CD4-positive, alpha-beta T cell treated with Interleukin-10 for 1 hour (primary cell): Measurements from ENCODE around the gene DUSP16.
"Not testable (repeated sequence)": the region's sequence is repeated elsewhere in the genome, so short reads cannot be mapped to it uniquely, and the experiment has no call there.

ENCODE experiments used
- DNase-seq: peaks from one replicate; pipeline ENCODE4 v3.0.0-alpha.2; 2020

The DUSP16 gene, protein sequence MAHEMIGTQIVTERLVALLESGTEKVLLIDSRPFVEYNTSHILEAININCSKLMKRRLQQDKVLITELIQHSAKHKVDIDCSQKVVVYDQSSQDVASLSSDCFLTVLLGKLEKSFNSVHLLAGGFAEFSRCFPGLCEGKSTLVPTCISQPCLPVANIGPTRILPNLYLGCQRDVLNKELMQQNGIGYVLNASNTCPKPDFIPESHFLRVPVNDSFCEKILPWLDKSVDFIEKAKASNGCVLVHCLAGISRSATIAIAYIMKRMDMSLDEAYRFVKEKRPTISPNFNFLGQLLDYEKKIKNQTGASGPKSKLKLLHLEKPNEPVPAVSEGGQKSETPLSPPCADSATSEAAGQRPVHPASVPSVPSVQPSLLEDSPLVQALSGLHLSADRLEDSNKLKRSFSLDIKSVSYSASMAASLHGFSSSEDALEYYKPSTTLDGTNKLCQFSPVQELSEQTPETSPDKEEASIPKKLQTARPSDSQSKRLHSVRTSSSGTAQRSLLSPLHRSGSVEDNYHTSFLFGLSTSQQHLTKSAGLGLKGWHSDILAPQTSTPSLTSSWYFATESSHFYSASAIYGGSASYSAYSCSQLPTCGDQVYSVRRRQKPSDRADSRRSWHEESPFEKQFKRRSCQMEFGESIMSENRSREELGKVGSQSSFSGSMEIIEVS

GRCh38 chr12:12562585-12563261, at the start of gene DUSP16:
Gene DUSP16, minus strand, starts transcription at chr12:12562863. Its CDS starts 41,765 bp downstream, at chr12:12521098.
- DNase-seq: peak; percentile 94

- DNase-seq: peak; percentile 49
These were observed 49.7 kb upstream of the DUSP16 start for GRCh38 chr12:12612358-12612757.

- peak; percentile 89 for DNase-seq
These were observed 49.0 kb upstream of the DUSP16 start, which contains the start of gene CREBL2 for GRCh38 chr12:12611512-12612306. Gene CREBL2, plus strand, starts transcription at chr12:12611876. Its CDS starts 297 bp downstream, at chr12:12612173.

DNA sequence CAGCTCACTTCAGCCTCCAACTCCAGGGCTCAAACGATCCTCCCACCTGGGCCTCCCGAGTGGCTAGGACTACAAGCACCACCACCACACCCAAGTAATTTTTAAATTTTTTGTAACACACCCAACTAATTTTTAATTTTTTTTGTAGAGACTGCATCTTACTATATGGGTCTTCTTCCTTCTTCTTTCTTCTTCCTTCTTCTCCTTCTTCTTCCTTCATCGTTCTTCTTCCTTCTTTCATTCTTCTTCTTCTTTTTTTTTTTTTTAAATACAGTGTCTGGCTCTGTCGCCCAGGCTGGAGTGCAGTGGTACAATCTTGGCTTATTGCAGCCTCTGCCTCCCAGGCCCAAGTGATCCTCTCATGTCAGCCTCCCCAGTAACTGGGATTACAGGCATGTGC, 48.0 kb upstream of the DUSP16 start:
- no peak for DNase-seq

DNA sequence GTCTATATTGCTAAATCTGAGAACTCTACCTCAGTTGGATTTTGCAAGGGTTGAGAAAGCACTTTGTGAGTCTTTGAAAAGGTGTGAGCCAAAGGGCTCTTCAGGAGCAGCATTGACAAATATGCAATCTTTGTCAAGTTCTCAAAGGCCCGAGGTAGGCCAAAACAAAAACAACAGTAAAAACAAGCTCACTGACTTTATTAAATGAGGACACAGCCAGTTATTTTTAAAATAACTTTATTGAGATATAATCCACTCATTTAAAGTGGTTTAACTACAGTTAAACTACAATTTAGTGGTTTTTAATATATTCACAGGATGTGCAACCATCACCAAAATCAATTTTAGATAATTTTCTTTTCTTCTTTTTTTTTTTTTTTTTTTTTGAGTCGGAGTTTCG, 47.0 kb upstream of the DUSP16 start:
- no peak for DNase-seq

- DNase-seq: no peak
These were observed 45.9 kb upstream of the DUSP16 start for GRCh38 chr12:12608557-12608957.

DNA sequence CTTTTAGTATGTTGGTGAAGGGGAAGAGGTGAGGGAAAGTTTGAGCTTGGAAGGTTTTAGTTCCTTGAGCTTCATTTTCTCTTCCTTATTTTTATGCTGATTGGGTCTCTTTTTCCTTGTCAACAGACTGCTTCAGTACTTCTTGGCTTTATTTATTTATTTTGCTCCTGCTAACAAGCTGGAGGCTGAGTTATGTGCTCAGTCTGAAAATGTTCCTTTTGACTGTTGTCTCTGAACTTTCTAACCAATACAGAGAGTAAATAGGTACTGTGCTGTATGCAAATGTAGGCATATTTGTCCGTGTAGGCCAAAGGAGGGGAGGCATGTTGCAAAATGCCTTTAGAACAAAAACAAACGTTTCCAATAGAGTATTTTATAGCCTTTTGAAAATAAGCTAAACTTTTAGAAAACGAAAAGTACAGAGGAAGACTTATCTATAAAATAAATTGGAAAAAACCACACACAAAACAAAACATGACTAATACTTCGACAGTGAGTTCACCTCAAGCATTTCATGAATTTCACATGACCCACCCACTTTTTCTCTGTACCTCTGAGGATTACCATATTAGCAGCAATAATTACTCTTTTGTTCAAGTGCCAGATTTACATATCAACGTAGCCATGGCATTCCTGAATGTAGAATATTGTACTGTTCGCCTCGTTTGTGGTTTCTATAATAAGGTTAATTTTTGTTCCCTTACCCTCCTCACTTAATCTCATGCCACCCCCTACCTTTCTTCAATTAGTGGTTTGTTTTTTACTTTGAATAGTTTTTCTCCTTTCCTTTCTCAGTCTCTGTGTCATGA, 44.3 kb upstream of the DUSP16 start:
- DNase-seq: no peak

DNA sequence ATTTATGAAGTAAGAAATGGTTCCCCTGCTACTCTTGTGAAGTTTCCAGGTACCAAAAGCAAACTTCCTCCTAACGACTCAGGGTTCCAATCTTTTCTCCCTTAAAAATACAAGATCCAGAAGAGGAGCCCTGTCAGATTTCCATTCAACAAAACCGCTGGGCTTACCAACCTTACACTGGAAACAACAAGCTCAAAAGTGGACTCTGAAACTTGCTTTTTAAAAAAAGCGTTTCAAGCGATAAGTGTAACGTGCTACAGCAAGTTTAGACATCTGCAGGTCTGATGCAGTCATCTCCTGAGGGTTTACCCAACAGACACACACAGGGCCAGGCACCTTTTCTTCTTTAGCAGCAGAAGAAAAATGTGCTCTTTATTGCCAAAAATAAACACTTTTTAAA, 42.1 kb upstream of the DUSP16 start:
- DNase-seq: no peak

- DNase-seq: no peak
These were observed 38.0 kb upstream of the DUSP16 start for GRCh38 chr12:12600659-12601058.

DNA sequence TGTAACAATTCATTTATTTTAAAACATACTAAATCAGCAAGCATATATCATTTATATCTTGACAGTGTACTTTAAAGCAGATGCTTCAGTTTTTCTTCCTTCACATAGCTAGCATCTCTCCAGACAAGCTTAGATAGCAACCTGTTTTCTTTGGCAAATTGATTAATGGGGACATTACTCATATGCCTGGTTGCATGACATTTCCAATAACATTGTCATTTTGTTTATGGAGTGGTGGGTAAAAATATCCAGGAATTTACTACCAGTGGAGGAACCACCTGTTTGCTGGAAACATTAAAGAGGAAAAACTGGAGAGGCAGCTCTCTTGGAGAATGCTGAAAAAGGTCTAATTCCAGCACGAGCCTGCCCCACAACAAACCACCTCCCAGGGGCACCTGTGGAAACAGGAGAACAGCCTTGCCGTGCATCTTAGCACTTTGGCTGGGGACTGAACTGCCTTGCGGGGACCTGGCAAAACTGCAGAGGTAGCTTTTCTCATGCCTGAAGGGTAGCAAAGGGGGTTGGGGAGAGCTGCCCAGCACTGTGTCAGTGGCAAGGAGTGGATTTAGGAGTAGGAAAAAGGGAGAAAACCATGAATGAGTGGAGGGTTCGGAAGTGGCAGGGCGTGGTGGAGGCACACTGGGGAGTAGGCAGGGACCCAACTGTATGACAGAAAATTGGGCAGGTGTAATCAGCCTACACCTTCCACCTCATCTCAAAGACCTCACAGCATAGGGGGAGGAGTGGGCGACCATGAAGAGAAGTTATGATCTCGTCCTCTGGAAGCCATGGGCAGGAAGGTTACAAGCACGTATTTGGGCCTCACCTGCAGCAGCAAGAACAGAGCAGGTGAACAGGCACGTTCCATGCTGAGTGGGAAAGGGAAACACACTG, 37.3 kb upstream of the DUSP16 start:
- no peak for DNase-seq

- no peak for DNase-seq
These were observed 36.2 kb upstream of the DUSP16 start for GRCh38 chr12:12598864-12599263.

DNA sequence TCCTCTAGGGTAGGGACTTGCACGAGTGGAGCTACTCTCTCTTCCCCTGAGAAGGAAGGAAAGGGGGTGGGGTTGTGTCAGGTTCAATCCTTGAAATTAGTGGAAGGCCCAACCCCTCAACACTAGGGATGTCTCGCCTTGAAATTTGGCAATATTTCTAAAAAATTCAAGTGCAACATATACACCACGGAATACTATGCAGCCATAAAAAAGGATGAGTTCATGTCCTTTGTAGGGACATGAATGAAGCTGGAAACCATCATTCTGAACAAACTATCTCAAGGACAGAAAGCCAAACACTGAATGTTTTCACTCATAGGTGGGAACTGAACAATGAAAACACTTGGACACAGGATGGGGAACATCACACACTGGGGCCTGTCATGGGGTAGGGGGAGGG, 33.9 kb upstream of the DUSP16 start:
- DNase-seq: not testable (repeated sequence)

GRCh38 chr12:12595929-12596328, 33.3 kb upstream of the DUSP16 start:
- DNase-seq: not testable (repeated sequence)

DNA sequence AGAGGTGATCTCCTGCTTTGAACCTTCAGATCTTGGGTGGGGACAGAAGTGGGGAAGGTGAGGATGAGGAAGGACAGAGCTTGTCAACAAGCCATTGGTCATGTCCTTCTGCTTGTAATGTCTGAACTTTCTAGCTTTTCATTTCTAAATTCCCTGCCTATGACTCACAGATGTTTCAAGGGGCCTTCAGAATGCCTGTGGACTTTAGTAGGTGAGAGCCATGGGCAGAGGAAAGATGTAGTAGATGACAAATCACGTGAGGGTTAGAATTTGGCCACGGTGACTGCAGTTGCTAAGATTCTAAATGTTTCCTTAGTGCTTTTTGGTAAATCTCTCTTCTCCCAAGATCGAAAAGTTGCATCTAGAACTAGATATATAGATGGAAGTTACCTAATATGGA, 30.3 kb upstream of the DUSP16 start:
- DNase-seq: no peak

DNA sequence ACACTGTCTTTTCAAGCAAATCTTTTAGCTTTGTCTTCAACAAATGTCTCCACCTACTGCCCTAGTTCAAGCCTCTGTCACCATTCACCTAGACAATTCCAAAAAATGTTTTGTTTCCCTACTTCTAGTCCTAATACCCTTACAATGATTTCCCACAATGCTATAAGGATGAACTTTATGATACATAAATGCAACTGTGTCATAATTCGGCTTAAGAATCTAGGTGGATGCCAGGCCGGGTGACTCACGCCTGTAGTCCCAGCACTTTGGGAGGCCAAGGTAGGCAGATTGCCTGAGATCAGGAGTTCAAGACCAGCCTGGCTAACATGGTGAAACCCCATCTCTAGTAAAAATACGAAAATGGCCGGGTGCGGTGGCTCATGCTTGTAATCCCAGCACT, 28.3 kb upstream of the DUSP16 start:
- no peak for DNase-seq

DNA sequence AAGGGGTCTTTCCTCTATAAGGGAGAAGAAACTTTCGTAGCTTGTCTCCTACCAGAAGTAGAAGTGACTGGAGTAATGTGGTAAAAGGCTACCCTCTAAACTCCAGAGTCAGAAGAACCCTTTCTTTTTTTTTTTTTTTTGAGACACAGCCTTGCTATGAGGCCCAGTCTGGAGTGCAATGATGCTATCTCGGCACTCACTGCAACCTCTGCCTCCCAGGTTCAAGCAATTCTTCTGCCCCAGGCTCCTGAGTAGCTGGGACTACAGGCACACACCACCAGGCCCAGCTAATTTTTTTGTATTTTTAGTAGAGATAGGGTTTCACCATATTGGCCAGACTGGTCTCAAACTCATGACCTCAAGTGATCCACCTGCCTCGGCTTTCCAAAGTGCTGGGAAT, 25.8 kb upstream of the DUSP16 start:
- DNase-seq: not testable (repeated sequence)

- no peak for DNase-seq
These were observed 25.2 kb upstream of the DUSP16 start for GRCh38 chr12:12587878-12588277.

- DNase-seq: no peak
These were observed 24.4 kb upstream of the DUSP16 start for GRCh38 chr12:12586879-12587675.

- DNase-seq: no peak
These were observed 22.6 kb upstream of the DUSP16 start for GRCh38 chr12:12585115-12585863.
